HG02885 (cell line): ENCODE data around the gene DBNDD1.
"Not testable (repeated sequence)": the region's sequence is repeated elsewhere in the genome, so short reads cannot be mapped to it uniquely, and the experiment has no call there.

Source experiments
- ATAC-seq: cut with Tn5 transposase; IDR thresholded peaks from one replicate; pipeline ENCODE4 v1.9.1; 2021; ENCODE audit warnings: mild to moderate bottlenecking; ENCODE audit not compliant: unreplicated experiment, poor library complexity

Gene DBNDD1

GRCh38 chr16:90018652-90019542, at the start of gene DBNDD1:
DBNDD1 (minus strand) TSS chr16:90019456; CDS start chr16:90019341, 115 bp downstream.
- ATAC-seq, result no peak

- ATAC-seq, result no peak
Measured at GRCh38 chr16:90061437-90061836, 42.2 kb upstream of the DBNDD1 start.

GRCh38 chr16:90057738-90058173, 38.5 kb upstream of the DBNDD1 start:
- ATAC-seq, result no peak

GRCh38 chr16:90056521-90056920, 37.3 kb upstream of the DBNDD1 start:
- not testable (repeated sequence) for ATAC-seq

- ATAC-seq, result no peak
Measured at GRCh38 chr16:90055371-90055770, 36.1 kb upstream of the DBNDD1 start.

GRCh38 chr16:90054554-90054953, 35.3 kb upstream of the DBNDD1 start:
- no peak for ATAC-seq

- no peak for ATAC-seq
Measured at GRCh38 chr16:90053902-90054500, 34.7 kb upstream of the DBNDD1 start.

GRCh38 chr16:90050969-90051368, 31.7 kb upstream of the DBNDD1 start:
- no peak for ATAC-seq

- no peak for ATAC-seq
Measured at GRCh38 chr16:90048737-90049330, 29.6 kb upstream of the DBNDD1 start.

GRCh38 chr16:90048347-90048722, 29.1 kb upstream of the DBNDD1 start:
- ATAC-seq, result no peak

- ATAC-seq, result no peak
Measured at GRCh38 chr16:90047714-90048346, 28.6 kb upstream of the DBNDD1 start.

GRCh38 chr16:90046971-90047713, 27.9 kb upstream of the DBNDD1 start:
- ATAC-seq, result no peak

GRCh38 chr16:90046122-90046970, 27.1 kb upstream of the DBNDD1 start:
- no peak for ATAC-seq

GRCh38 chr16:90044111-90044551, 24.9 kb upstream of the DBNDD1 start:
- no peak for ATAC-seq

GRCh38 chr16:90043526-90043925, 24.3 kb upstream of the DBNDD1 start:
- no peak for ATAC-seq

- ATAC-seq, result no peak
Measured at GRCh38 chr16:90042946-90043514, 23.8 kb upstream of the DBNDD1 start.

GRCh38 chr16:90041896-90042473, 22.7 kb upstream of the DBNDD1 start:
- ATAC-seq, result no peak
